ENCODE measurements around the gene GRWD1. TPM values are rescaled to one million over a fixed set of nuclear protein-coding genes. Genes with fewer than 3 reads are reported as not detected.

The GRWD1 gene
- total and polyA plus RNA-seq, 2 of the 8 experiments (the other 6 are each of a cell fraction or from before 2014, with no cell fraction given), result 36.9 to 61.9 TPM

DNA sequence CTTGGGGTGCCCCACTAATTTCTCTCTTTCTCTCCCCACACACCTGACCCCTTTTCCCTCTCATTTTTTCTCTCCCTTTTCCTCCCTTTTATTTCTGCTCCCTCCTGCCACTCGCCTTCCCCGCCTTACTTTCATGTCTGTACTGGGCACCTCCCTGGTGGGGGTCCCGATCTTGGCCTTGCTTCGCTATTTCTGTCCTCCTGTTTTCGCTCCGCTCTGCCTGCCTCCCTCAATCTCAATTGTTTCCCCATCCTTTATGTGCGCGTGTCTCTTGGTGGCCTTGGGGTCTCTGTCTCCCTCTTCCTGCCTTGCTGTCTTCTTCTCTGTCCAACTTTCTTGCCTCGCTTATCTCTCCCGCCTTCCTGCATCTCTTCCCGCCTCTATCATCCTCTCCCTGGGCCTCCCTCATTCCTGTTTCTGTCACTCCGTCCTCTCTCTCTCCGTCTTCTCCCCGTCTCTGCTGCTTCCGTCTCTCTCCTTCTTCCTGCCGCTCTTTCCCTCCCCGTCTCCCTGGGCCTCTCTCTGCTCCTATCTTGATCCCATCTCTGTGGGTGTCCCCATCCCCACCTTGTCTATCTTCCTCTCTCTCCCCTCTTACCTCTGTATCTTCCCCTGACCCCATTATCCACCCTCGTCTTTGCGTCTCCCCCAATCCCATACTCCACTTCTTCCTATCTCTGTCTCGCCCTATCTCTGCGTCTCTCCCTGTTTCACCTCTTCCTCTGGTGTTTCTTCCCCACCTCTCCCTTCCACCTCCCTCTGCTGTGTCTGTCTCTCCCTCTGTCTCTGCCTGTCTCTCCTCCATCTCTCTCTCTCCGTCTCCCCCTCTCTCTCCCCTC is 48.3 kb upstream of the GRWD1 start (continued):
- no peak for TF ChIP-seq CTBP2 (IDR thresholded peaks at IDR 0.05; ENCODE audit: borderline replicate concordance, insufficient read depth, insufficient read length, low read length)
- TF ChIP-seq MAFK (IDR thresholded peaks at IDR 0.05; ENCODE audit: low read depth, low read length), result no peak
- no peak for TF ChIP-seq SIX5 (IDR thresholded peaks at IDR 0.05; ENCODE audit: low read depth, low read length)
- no peak for TF ChIP-seq SIN3A (conservative IDR thresholded peaks at IDR 0.05 in 1 of 2, IDR thresholded peaks at IDR 0.05 in 1 of 2; ENCODE audit: low read depth in 1 of 2, low read length in 2 of 2)
- TF ChIP-seq JUND (IDR thresholded peaks at IDR 0.05; ENCODE audit: low read length), result no peak
- no peak for TF ChIP-seq PHF8 (conservative IDR thresholded peaks at IDR 0.05; ENCODE audit: low read depth, low read length)
- TF ChIP-seq KDM5A (IDR thresholded peaks at IDR 0.05; ENCODE audit: low read length), result no peak
- TF ChIP-seq NANOG (IDR thresholded peaks at IDR 0.05; ENCODE audit: insufficient read depth, low read depth, low read length, poor library complexity, severe bottlenecking), result no peak
